IMR-90 (cell line): ENCODE results near the gene SLC6A13.

Source experiments
- BHLHE40 ChIP-seq: fragments of 150-350 bp; IDR thresholded peaks from 2 replicates; pipeline ENCODE4 v1.6.1; 2016; ENCODE audit warnings: mild to moderate bottlenecking, low read depth, low read length
- CEBPB ChIP-seq: IDR thresholded peaks from 2 replicates; pipeline ENCODE4 v1.6.1; 2012; ENCODE audit warnings: low read depth, low read length, improper control_type of control experiment
- CHD1 ChIP-seq: IDR thresholded peaks from 2 replicates; pipeline ENCODE4 v1.6.1; 2012; ENCODE audit warnings: low read depth, low read length, improper control_type of control experiment
- FOS ChIP-seq: fragments of 150-350 bp; IDR thresholded peaks from 2 replicates; pipeline ENCODE4 v1.6.1; 2016; ENCODE audit warnings: low read depth, low read length
- MXI1 ChIP-seq: IDR thresholded peaks from 2 replicates; pipeline ENCODE4 v1.6.1; 2012; ENCODE audit warnings: low read depth, mild to moderate bottlenecking, low read length, moderate library complexity, borderline replicate concordance
- NFE2L2 ChIP-seq: fragments of 150-350 bp; IDR thresholded peaks from 2 replicates; pipeline ENCODE4 v1.6.1; 2016; ENCODE audit warnings: low read depth, mild to moderate bottlenecking, low read length
- POLR2A ChIP-seq: IDR thresholded peaks from 2 replicates; pipeline ENCODE4 v1.6.1; 2012; ENCODE audit warnings: mild to moderate bottlenecking, low read depth, low read length
- RAD21 ChIP-seq: IDR thresholded peaks from 2 replicates; pipeline ENCODE4 v1.6.1; 2012; ENCODE audit warnings: low read length, improper control_type of control experiment
- RCOR1 ChIP-seq: IDR thresholded peaks from 2 replicates; pipeline ENCODE4 v1.6.1; 2012; ENCODE audit warnings: mild to moderate bottlenecking, low read length, improper control_type of control experiment; ENCODE audit not compliant: insufficient replicate concordance
- RFX5 ChIP-seq: IDR thresholded peaks from 2 replicates; pipeline ENCODE4 v1.8.0; 2012; ENCODE audit warnings: low read depth, mild to moderate bottlenecking, low read length, moderate library complexity
- SMC3 ChIP-seq: fragments of 150-350 bp; IDR thresholded peaks from 2 replicates; pipeline ENCODE4 v1.6.1; 2016; ENCODE audit warnings: low read depth, mild to moderate bottlenecking, antibody characterized with exemption, low read length, moderate library complexity
- TF ChIP-seq, protein P1 (sequence below): conservative IDR thresholded peaks from 2 replicates; pipeline ENCODE4 v1.5.1; 2012; ENCODE audit warnings: mild to moderate bottlenecking, low read depth, low read length, improper control_type of control experiment
- TF ChIP-seq, protein P2 (sequence below): fragments of 150-350 bp; IDR thresholded peaks from 2 replicates; pipeline ENCODE4 v1.6.1; 2017; ENCODE audit warnings: mild to moderate bottlenecking, antibody characterized with exemption, low read length, low read depth

DNA sequence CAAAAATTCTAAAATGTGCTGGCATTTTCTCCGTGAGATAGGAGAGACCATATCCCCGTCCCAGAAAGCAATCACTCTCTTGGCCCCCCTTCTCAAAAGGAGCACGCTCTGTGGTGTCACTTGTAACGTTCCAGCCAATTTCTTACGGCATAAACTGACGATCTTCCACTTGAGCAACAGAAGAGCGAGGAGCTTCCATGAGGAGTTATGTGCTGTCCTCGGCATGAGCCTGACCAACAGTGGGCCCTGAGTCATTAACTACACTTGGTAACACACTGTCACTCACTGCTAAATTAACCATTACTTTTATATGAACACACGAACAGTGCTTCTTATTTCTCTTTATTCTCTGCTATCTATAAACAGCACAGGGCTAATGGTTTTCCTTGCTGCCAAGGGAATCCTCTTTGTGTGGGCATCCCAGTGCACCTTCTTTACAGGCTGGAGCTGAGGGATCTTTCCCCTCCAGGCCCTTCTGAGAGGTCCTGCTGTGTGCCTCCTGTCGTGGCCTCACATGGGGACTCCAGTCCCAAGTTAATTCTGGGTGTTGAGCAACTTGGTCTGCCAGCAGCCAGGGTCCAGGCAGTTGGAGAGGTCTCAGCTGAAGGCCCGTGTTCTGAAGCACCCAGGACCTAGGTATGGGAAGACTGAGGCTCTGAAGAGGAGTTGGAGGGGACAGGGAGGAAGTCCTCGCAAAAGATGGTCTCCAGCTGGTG lies 9.4 kb downstream of the SLC6A13 start:
- TF ChIP-seq, protein P1, sequence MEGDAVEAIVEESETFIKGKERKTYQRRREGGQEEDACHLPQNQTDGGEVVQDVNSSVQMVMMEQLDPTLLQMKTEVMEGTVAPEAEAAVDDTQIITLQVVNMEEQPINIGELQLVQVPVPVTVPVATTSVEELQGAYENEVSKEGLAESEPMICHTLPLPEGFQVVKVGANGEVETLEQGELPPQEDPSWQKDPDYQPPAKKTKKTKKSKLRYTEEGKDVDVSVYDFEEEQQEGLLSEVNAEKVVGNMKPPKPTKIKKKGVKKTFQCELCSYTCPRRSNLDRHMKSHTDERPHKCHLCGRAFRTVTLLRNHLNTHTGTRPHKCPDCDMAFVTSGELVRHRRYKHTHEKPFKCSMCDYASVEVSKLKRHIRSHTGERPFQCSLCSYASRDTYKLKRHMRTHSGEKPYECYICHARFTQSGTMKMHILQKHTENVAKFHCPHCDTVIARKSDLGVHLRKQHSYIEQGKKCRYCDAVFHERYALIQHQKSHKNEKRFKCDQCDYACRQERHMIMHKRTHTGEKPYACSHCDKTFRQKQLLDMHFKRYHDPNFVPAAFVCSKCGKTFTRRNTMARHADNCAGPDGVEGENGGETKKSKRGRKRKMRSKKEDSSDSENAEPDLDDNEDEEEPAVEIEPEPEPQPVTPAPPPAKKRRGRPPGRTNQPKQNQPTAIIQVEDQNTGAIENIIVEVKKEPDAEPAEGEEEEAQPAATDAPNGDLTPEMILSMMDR = no peak
- TF ChIP-seq RFX5 (no peak), MXI1 (no peak), POLR2A (no peak), RAD21 (no peak), FOS (no peak), CEBPB (no peak), SMC3 (no peak), RCOR1 (no peak), BHLHE40 (no peak), NFE2L2 (no peak), CHD1 (no peak)
- TF ChIP-seq, protein P2, sequence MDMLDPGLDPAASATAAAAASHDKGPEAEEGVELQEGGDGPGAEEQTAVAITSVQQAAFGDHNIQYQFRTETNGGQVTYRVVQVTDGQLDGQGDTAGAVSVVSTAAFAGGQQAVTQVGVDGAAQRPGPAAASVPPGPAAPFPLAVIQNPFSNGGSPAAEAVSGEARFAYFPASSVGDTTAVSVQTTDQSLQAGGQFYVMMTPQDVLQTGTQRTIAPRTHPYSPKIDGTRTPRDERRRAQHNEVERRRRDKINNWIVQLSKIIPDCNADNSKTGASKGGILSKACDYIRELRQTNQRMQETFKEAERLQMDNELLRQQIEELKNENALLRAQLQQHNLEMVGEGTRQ = no peak
